ENCODE data around the gene IRF2BP1.
"Not testable (repeated sequence)": the region's sequence is repeated elsewhere in the genome, so short reads cannot be mapped to it uniquely, and the experiment has no call there.

The IRF2BP1 gene

DNA sequence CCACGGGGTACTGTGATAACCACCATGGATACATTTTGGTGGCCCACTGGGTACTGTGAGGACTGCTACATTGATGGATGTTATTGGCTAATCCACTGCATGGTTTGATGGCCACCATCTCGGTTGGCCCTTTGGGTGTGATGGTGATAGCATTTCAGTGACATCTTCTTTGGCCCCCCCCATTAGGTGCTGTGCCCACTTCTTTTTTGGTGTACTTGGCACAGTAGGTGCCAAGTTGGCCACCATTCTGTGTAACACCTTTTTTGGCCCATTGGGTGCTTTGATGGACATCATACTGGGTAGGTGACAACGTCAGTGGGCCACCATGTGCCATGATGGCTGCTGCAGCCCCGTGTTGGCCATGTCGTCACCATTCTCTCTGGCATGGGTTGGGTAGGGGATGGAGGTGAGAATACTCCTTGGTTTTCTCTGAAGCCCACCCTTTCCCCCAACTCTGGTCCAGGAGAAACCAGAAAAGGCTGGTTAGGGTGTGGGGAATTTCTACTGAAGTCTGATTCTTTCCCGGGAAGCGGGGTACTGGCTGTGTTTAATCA, 12.6 kb downstream of the IRF2BP1 start:
- Histone ChIP-seq H2AFZ (ENCODE audit: low read length) (no peak overlapping the region), H4K20me1 (ENCODE audit: insufficient read depth, low read length) (no peaks in the 10 kb centered on the region), H3K79me2 (ENCODE audit: low read length) (no peaks in the 10 kb centered on the region), H3K9me2 (replicated peaks; ENCODE audit: insufficient read depth, low read length) (no peaks in the 10 kb centered on the region), H3K36me3 (replicated peaks; ENCODE audit: insufficient read depth, low read length) (no peaks in the 10 kb centered on the region), H3K9ac (ENCODE audit: low read length) (no peak overlapping the region), H3K4me2 (ENCODE audit: low read depth, low read length) (no peak overlapping the region), H3K4me3 (ENCODE audit: low read length) (no peak overlapping the region), H3K27ac (ENCODE audit: low read length) (no peak overlapping the region), H3K9me3 (replicated peaks; ENCODE audit: insufficient read depth, low read length) (no peaks in the 10 kb centered on the region), H3F3A (ENCODE audit: insufficient read depth, low read length) (no peaks in the 10 kb centered on the region), H3K4me1 (ENCODE audit: low read length) (no peaks in the 10 kb centered on the region), H3K27me3 (replicated peaks; ENCODE audit: insufficient read depth, low read length) (peaks cover 80% of the 10 kb centered on the region)
- no peak for DNase-seq
- no peak for TF ChIP-seq EZH2 (optimal IDR thresholded peaks at IDR 0.05; ENCODE audit: low read depth, low read length)
- no peak for TF ChIP-seq EZH2phosphoT487 (IDR thresholded peaks at IDR 0.05; ENCODE audit: low read length)
- TF ChIP-seq, protein P1, sequence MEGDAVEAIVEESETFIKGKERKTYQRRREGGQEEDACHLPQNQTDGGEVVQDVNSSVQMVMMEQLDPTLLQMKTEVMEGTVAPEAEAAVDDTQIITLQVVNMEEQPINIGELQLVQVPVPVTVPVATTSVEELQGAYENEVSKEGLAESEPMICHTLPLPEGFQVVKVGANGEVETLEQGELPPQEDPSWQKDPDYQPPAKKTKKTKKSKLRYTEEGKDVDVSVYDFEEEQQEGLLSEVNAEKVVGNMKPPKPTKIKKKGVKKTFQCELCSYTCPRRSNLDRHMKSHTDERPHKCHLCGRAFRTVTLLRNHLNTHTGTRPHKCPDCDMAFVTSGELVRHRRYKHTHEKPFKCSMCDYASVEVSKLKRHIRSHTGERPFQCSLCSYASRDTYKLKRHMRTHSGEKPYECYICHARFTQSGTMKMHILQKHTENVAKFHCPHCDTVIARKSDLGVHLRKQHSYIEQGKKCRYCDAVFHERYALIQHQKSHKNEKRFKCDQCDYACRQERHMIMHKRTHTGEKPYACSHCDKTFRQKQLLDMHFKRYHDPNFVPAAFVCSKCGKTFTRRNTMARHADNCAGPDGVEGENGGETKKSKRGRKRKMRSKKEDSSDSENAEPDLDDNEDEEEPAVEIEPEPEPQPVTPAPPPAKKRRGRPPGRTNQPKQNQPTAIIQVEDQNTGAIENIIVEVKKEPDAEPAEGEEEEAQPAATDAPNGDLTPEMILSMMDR (IDR thresholded peaks at IDR 0.05; ENCODE audit: low read length) = no peak

DNA sequence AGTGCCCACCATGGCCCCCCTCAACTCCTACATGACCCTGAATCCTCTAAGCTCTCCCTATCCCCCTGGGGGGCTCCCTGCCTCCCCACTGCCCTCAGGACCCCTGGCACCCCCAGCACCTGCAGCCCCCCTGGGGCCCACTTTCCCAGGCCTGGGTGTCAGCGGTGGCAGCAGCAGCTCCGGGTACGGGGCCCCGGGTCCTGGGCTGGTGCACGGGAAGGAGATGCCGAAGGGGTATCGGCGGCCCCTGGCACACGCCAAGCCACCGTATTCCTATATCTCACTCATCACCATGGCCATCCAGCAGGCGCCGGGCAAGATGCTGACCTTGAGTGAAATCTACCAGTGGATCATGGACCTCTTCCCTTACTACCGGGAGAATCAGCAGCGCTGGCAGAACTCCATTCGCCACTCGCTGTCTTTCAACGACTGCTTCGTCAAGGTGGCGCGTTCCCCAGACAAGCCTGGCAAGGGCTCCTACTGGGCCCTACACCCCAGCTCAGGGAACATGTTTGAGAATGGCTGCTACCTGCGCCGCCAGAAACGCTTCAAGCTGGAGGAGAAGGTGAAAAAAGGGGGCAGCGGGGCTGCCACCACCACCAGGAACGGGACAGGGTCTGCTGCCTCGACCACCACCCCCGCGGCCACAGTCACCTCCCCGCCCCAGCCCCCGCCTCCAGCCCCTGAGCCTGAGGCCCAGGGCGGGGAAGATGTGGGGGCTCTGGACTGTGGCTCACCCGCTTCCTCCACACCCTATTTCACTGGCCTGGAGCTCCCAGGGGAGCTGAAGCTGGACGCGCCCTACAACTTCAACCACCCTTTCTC, 13.6 kb downstream of the IRF2BP1 start:
- no peaks in the 10 kb centered on the region for H3K9me3 ChIP-seq (replicated peaks; ENCODE audit: insufficient read depth, low read length)
- H2AFZ ChIP-seq (ENCODE audit: low read length) = no peak overlapping the region
- H3K9ac ChIP-seq (ENCODE audit: low read length) = no peak overlapping the region
- no peaks in the 10 kb centered on the region for H3K36me3 ChIP-seq (replicated peaks; ENCODE audit: insufficient read depth, low read length)
- no peaks in the 10 kb centered on the region for H4K20me1 ChIP-seq (ENCODE audit: insufficient read depth, low read length)
- peaks cover 87% of the 10 kb centered on the region for H3K27me3 ChIP-seq (replicated peaks; ENCODE audit: insufficient read depth, low read length)
- no peak for TF ChIP-seq EZH2phosphoT487 (IDR thresholded peaks at IDR 0.05; ENCODE audit: low read length)
- TF ChIP-seq EZH2 (optimal IDR thresholded peaks at IDR 0.05; ENCODE audit: low read depth, low read length) = no peak
- TF ChIP-seq, protein P1 (IDR thresholded peaks at IDR 0.05; ENCODE audit: low read length) = no peak
- no peaks in the 10 kb centered on the region for H3K9me2 ChIP-seq (replicated peaks; ENCODE audit: insufficient read depth, low read length)
- H3K4me2 ChIP-seq (ENCODE audit: low read depth, low read length) = no peak overlapping the region
- DNase-seq = no peak
- H3K4me3 ChIP-seq (ENCODE audit: low read length) = no peak overlapping the region
- H3K27ac ChIP-seq (ENCODE audit: low read length) = no peak overlapping the region
- no peaks in the 10 kb centered on the region for H3K79me2 ChIP-seq (ENCODE audit: low read length)
- no peaks in the 10 kb centered on the region for H3F3A ChIP-seq (ENCODE audit: insufficient read depth, low read length)
- H3K4me1 ChIP-seq (ENCODE audit: low read length) = no peaks in the 10 kb centered on the region

DNA sequence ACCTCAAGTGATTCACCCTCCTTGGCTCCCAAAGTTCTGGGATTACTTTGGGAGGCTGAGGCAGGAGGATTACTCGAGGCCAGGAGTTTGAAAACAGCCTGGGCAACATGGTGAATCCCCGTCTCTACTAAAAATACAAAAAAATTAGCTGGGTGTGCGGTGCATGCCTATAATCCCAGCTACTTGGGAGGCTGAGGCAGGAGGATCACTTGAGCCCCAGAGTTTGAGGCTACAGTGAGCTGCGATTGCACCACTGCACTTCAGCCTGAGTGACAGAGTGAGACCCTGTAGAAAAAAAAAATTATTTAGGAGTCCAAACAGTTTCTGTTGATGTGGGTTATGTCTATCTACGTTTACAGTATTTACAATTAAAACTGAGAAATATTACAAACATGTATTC, 15.1 kb downstream of the IRF2BP1 start:
- Histone ChIP-seq H3K4me3 (ENCODE audit: low read length) (no peak overlapping the region), H3K4me1 (ENCODE audit: low read length) (no peaks in the 10 kb centered on the region), H2AFZ (ENCODE audit: low read length) (no peak overlapping the region), H3K27me3 (replicated peaks; ENCODE audit: insufficient read depth, low read length) (peaks cover 87% of the 10 kb centered on the region), H4K20me1 (ENCODE audit: insufficient read depth, low read length) (no peaks in the 10 kb centered on the region), H3K79me2 (ENCODE audit: low read length) (no peaks in the 10 kb centered on the region), H3K9ac (ENCODE audit: low read length) (no peak overlapping the region), H3F3A (ENCODE audit: insufficient read depth, low read length) (no peaks in the 10 kb centered on the region), H3K9me3 (replicated peaks; ENCODE audit: insufficient read depth, low read length) (no peaks in the 10 kb centered on the region), H3K27ac (ENCODE audit: low read length) (no peak overlapping the region), H3K4me2 (ENCODE audit: low read depth, low read length) (no peak overlapping the region), H3K36me3 (replicated peaks; ENCODE audit: insufficient read depth, low read length) (no peaks in the 10 kb centered on the region), H3K9me2 (replicated peaks; ENCODE audit: insufficient read depth, low read length) (no peaks in the 10 kb centered on the region)
- DNase-seq = no peak
- TF ChIP-seq EZH2phosphoT487 (IDR thresholded peaks at IDR 0.05; ENCODE audit: low read length) = no peak
- TF ChIP-seq, protein P1 (IDR thresholded peaks at IDR 0.05; ENCODE audit: low read length) = no peak
- no peak for TF ChIP-seq EZH2 (optimal IDR thresholded peaks at IDR 0.05; ENCODE audit: low read depth, low read length)

DNA sequence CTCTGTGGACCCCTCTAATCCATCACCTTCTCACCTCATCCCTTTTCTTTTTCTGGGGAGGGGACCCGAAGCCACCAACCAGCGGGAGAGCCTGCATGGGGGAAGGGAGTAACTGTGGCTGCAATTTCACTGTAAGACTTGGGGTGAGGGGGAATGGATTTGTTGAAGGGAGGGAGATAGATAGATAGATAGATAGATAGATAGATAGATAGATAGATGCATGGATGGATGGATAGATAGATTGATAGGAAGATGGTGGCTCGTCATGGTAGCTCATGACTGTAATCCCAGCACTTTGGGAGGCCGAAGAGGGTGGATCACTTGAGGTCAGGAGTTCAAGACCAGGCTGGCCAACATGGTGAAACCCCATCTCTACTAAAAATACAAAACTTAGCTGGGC, 18.7 kb downstream of the IRF2BP1 start:
- H3K36me3 ChIP-seq (replicated peaks; ENCODE audit: insufficient read depth, low read length); H3K4me2 ChIP-seq (ENCODE audit: low read depth, low read length); H3K4me1 ChIP-seq (ENCODE audit: low read length); H4K20me1 ChIP-seq (ENCODE audit: insufficient read depth, low read length); H3F3A ChIP-seq (ENCODE audit: insufficient read depth, low read length); H3K9ac ChIP-seq (ENCODE audit: low read length); H3K27ac ChIP-seq (ENCODE audit: low read length); H3K79me2 ChIP-seq (ENCODE audit: low read length); DNase-seq; H3K9me2 ChIP-seq (replicated peaks; ENCODE audit: insufficient read depth, low read length); H2AFZ ChIP-seq (ENCODE audit: low read length); H3K9me3 ChIP-seq (replicated peaks; ENCODE audit: insufficient read depth, low read length); H3K4me3 ChIP-seq (ENCODE audit: low read length): not testable (repeated sequence)
- H3K27me3 ChIP-seq (replicated peaks; ENCODE audit: insufficient read depth, low read length) = peaks cover 79% of the 10 kb centered on the region
